AG08395 (cell line): ENCODE results near the gene SEC14L1.
A peak's percentile ranks its signal among the peaks of the same experiment; 100 is the strongest.

Experiments
- DNase-seq: peaks from one replicate; pipeline ENCODE4 v3.0.0; 2012; ENCODE audit warnings: mixed read lengths, low spot score

SEC14L1 gene

DNA sequence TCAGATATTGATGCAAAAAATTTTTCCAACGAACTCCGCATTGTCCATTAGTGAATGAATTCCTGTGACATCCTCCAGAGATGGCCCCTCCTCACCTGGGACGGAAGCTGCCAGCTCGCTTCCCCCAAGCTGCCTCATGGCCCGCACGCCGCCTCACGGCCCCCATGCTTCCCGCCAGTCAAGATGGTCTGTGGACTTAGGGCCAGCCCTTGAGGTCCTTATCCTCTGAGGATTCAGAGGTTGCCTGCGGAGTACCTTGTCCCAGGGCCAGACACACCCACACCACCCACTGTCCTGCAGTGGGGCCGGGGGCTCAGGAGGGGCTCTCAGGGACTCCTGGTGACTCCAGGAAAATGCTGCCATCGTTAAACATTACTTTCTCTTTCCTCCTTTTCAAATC, 73.6 kb downstream of the SEC14L1 start:
- DNase-seq = no peak

GRCh38 chr17:77214743-77215142, 74.0 kb downstream of the SEC14L1 start:
- peak; percentile 72 for DNase-seq

GRCh38 chr17:77215281-77215680, 74.5 kb downstream of the SEC14L1 start:
- no peak for DNase-seq

- DNase-seq = no peak
These were observed 75.7 kb downstream of the SEC14L1 start for GRCh38 chr17:77216486-77216885.

GRCh38 chr17:77217123-77217522, 76.4 kb downstream of the SEC14L1 start:
- no peak for DNase-seq

DNA sequence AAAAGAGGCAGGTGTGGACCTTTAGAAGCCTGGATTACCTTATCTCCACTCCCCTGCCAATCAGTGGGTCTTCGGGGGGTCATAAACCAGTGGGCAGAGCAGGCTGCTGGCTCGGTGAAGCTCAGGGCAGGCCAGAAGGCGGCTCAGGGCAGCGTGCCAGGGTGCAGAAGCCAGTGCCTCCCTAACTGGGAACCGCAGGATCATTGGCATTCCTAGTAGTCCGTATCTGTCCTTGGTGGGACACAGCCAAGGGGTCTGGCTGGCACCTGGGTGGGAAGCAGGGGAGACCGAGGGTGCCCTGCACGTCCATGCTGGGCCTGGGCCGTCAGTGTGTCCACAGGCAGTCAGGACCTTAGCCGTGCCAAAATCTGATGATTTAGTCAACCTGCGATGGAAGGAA, 76.8 kb downstream of the SEC14L1 start:
- DNase-seq = no peak

DNA sequence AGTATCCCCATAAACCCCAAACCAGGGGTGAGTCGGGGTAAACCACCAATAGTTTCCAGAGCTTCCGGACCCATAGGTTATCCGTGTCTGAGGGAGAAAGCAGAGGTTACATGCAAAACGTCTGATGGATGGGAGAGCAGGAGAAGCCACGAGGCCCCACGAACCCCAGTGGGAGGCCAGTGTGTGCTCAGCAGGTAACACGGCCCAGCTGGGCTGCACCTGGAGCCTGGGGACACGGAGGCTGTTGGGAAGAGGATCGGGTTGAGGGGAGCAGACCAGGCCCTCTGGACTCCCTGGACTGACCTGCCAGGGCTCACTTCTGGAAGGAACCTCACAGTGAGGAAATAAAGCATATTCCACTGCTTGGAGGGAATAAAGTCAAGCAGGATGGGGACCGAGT, 78.1 kb downstream of the SEC14L1 start:
- no peak for DNase-seq

DNA sequence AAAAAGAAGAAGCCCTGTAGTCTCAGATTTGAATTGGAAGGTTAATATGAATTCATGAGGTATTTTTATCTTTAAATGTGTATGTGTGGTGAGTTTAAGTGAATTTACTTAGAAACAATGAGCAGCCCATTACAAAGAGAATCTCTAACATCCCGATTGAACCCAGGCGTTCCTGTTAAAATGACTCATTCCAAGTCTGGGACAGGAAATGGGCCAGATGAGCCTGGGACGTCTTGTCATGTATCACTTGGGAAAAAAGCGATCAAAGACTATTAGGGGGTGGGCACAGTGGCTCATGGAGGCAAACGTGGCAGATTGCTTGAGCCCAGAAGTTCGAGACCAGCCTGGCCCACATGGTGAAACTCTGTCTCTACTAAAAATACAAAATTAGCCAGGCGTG, 81.6 kb downstream of the SEC14L1 start:
- peak; percentile 25 for DNase-seq

DNA sequence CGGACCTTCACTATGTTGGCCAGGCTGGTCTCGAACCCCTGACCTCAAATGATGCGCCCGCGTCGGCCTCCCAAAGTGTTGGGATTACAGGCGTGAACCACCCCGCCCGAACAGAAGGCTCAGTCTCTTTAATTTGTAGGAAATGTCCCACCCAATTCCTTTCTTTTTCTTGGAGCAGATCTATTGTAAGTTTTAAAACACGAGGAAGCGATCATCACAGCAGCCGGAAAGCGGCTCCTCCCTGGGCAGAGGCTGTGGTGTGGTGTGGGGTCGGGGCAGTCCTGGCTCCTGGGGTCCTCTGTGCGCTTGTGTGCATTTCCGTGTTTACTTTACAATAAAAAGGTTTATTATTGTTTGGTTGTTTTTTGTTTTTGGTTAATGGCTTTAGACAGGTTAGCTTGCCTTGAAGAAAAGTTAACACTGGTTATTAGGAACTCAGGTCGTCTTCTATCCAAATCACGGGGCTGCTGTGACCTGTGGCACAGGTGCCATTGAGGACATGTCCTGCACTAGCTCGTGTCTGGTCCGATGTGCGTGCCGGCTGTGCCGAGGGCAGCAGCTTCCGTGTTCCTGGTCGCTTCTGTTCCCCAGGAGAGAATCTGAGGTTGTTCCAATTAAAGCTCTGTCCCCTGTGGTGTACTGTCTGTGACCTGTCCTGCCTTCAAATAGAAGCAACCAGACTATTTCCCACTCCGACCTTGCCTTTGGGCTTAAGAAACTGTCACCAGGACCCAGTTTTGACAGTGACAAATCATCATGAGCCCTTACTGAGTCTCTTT, 83.1 kb downstream of the SEC14L1 start:
- DNase-seq = no peak

GRCh38 chr17:77225265-77225664, 84.5 kb downstream of the SEC14L1 start:
- DNase-seq = no peak

- no peak for DNase-seq
These were observed 86.9 kb downstream of the SEC14L1 start for GRCh38 chr17:77227461-77228240.

DNA sequence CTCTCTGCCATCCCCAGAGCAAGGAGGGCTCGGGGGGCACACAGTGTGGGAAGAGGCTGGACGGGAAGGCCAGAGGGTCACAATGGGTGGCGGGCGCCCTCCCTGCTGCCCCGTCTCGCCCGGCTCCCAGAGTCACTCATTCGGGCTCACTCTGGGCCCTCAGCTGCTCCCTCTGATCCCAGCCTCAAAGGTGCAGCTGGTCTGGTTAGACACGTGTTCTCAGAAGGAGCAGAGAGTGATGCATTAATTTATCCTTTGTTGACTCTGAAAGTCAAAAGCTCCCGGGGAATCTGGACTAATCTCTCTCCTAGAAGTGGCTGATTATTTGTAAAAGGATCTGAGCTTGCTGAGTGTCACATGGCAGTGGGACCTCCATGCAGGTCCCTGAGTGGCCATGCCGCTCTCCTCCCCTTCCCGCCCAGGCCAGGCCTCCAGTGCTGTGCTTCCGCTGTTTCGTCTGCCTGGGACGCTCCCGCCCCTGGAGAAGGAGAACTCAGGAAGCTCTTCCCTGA, 87.5 kb downstream of the SEC14L1 start:
- DNase-seq = no peak

DNA sequence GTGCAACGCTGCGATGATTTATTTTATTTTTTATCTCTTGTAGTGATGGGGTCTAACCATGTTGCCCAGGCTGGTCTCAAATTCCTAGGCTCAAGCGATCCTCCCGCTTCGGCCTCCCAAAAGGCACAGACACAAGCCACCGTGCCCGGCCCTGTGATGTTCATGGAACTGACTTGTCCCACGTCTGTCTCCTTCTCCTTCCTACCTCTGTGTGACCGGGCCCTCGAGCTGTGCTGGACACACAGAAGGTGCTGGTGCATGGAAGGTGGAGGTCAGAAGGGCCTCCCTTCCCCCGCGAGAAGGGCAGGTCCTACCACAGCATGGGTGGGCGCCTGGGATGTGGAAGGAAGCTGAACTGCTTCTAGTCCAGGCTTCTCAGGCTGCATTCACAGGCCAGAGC, 88.0 kb downstream of the SEC14L1 start:
- DNase-seq = no peak

GRCh38 chr17:77229786-77230435, 89.1 kb downstream of the SEC14L1 start:
- no peak for DNase-seq

DNA sequence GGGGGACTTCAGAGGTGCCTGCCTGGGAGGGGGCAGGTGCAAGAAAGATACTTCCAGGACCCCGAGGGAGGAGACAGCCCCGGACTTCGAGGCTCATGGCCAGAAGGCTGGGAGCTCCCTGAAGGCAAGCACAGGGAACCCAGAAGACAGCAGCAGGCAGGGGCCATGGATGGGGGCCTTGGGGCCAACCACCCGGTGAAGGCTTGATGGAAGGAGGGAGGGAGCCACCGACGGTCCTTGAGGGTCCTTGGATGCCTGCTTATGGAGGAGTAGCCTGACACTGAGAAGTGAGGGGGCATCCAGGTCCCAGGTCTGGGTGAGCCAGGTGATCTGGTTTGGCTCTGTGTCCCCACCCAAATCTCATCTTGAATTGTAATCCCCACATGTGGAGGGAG, 89.7 kb downstream of the SEC14L1 start:
- DNase-seq = no peak

DNA sequence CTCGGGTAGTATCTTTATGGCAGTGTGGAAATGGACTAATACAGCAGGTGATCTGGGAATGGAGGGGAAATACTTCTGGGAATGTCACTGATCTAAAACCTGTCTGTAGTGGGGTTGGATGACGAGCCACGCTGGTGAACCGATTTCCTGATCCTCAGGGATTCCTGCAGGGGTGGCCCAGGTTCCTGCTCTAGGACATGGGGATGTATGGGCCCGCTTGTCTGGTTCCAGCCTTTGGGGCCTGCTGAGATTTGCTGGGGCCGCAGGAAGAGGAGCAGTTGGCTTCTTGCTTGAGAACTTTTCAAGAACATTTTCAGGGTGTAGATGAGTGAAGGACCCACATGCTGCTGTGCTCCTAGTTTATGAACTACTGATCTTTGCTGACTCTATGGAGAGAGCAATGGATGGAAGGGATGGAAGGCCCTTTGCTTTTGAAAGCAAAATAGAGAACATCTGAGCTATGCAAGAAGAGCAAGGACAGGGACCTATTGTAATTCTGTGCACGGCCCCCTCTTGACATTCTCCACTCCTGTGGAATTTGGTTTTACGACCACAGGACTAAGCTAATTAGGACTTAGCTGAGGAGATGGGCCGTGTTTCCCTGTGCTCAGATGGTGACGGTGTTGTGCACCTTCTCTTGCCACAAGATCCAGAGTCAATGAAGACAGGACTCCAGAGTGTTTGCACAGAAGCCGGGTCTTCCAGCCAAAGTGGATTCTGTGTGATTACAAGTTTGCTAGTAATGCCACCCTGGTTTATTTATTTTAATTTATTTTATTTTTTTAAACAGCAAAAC, 90.5 kb downstream of the SEC14L1 start:
- no peak for DNase-seq

GRCh38 chr17:77233127-77233526, 92.4 kb downstream of the SEC14L1 start:
- no peak for DNase-seq

- DNase-seq = no peak
These were observed 93.0 kb downstream of the SEC14L1 start for GRCh38 chr17:77233635-77234334.

GRCh38 chr17:77234695-77235094, 93.9 kb downstream of the SEC14L1 start:
- no peak for DNase-seq

- peak; percentile 84 for DNase-seq
These were observed 94.7 kb downstream of the SEC14L1 start for GRCh38 chr17:77235370-77235941.
